ENCODE data around the gene NFX1. TPM values are rescaled to one million over a fixed set of nuclear protein-coding genes. Genes with fewer than 3 reads are reported as not detected.
"Not testable (repeated sequence)": the region's sequence is repeated elsewhere in the genome, so short reads cannot be mapped to it uniquely, and the experiment has no call there.

The NFX1 gene
- polyA plus RNA-seq, 3 donors: 10.2 to 16.7 (median 14.8) TPM

GRCh38 chr9:33295571-33295970 is 5.3 kb downstream of the NFX1 start:
- no peak overlapping the region for H3K27ac ChIP-seq (ENCODE audit: low read depth, low read length)

GRCh38 chr9:33297432-33297831 is 7.1 kb downstream of the NFX1 start:
- 31 to 47% (median 39%) methylated on average over 1 of the region's 1 CpG for WGBS, 3 donors

More at GRCh38 chr9:33295571-33295970, 5.3 kb downstream of the NFX1 start:
- WGBS, 3 donors: 84 to 94% (median 89%) methylated on average over 2 of the region's 2 CpGs

GRCh38 chr9:33300546-33300945 is 10.2 kb downstream of the NFX1 start:
- H3K27ac ChIP-seq (ENCODE audit: low read depth, low read length): no peak overlapping the region
- WGBS, 3 donors: 78 to 94% (median 86%) methylated on average over 2 of the region's 2 CpGs

More at GRCh38 chr9:33297432-33297831, 7.1 kb downstream of the NFX1 start:
- H3K27ac ChIP-seq (ENCODE audit: low read depth, low read length): no peak overlapping the region

- H3K27ac ChIP-seq (ENCODE audit: low read depth, low read length): no peak overlapping the region
- WGBS, 3 donors: 84 to 91% (median 89%) methylated on average over 1 of the region's 1 CpG
These were observed 14.0 kb downstream of the NFX1 start for GRCh38 chr9:33304362-33304761.

GRCh38 chr9:33306037-33306436 is 15.7 kb downstream of the NFX1 start:
- WGBS, 3 donors: 87 to 99% (median 88%) methylated on average over 3 of the region's 3 CpGs
- no peak overlapping the region for H3K27ac ChIP-seq (ENCODE audit: low read depth, low read length)

DNA sequence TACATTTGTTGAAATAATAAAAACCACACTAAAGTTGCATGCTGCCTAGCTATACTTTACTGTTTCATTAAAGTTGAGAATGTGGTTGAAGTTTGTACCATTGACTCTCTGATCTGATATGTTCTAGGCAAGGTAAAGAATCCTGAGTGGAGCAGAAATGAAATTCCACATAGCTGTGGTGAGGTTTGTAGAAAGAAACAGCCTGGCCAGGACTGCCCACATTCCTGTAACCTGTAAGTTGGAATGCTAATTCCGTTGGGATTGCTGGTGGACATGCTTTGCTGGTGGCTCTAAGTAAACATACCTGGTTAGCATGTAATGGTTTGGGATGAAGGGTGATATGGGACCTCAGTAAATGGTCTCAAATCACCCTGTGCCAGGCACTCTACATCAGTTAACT is 16.8 kb downstream of the NFX1 start:
- WGBS, 3 donors: 92 to 95% (median 93%) methylated on average over 1 of the region's 1 CpG
- H3K27ac ChIP-seq (ENCODE audit: low read depth, low read length): no peak overlapping the region

DNA sequence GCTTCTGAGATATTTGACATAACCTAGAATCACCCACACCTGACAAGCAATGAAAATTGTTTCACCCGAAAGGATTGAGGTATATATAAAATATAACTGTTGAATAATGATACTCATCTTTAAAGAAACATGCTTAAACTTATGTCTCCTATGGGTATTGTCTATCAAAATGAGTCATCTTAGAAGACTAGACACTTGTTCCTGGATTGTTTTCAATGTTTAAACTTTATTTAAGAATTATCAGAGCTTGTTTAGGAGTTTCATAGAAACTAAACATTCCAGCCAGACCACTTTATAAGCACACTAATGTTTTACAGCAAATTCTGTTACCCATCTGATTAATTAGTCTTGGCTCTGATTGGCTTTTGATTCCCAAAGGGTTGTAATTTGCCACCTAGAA is 19.6 kb downstream of the NFX1 start:
- H3K27ac ChIP-seq (ENCODE audit: low read depth, low read length): no peak overlapping the region
- WGBS, 3 donors: 89 to 97% (median 93%) methylated on average over 1 of the region's 1 CpG

DNA sequence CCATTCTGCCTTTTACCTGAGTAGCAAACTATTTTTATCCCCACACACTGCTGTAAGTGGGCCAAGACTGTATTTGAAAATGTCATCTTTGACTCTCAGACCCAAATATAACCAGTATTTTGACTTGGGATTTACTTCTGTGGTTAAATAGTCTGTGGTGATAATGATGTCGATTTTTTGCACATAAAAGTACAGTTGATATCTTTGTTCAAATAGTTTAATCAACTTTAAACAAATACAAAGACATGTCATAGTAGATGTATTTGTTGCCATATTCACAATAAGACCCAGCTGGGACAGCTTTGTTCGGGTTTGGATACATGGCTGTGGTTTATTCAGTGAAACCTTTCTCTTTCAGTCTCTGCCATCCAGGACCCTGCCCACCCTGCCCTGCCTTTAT is 20.4 kb downstream of the NFX1 start:
- H3K27ac ChIP-seq (ENCODE audit: low read depth, low read length): no peak overlapping the region
- 30 to 93% (median 90%) methylated on average over 2 of the region's 2 CpGs for WGBS, 3 donors

- WGBS, 3 donors: 89 to 94% (median 92%) methylated on average over 2 of the region's 2 CpGs
- H3K27ac ChIP-seq (ENCODE audit: low read depth, low read length): no peak overlapping the region
These were observed 21.6 kb downstream of the NFX1 start for GRCh38 chr9:33311953-33312352.

- H3K27ac ChIP-seq (ENCODE audit: low read depth, low read length): no peak overlapping the region
- WGBS, 3 donors: 57 to 89% (median 73%) methylated on average over 5 of the region's 5 CpGs
These were observed 25.1 kb downstream of the NFX1 start for GRCh38 chr9:33315371-33315770.

DNA sequence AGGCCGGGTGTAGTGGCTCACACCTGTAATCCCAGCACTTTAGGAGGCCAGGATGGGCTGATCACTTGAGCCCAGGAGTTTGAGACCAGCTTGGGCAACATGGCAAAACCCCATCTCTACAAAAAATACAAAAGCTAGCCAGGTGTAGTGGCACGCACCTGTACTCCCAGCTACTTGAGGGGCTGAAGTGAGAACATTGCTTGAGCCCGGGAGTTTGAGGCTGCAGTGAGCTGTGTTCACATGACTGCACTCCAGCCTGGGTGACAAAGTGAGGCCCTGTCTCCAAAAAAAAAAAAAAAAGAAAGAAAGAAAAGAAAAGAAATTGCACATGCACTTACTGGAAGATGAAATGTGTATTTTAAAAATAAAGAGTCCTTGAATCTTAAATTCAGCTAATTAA is 26.8 kb downstream of the NFX1 start:
- 93 to 97% (median 97%) methylated on average over 3 of the region's 3 CpGs for WGBS, 3 donors
- not testable (repeated sequence) for H3K27ac ChIP-seq (ENCODE audit: low read depth, low read length)

GRCh38 chr9:33318225-33318624 is 27.9 kb downstream of the NFX1 start:
- no peak overlapping the region for H3K27ac ChIP-seq (ENCODE audit: low read depth, low read length)
- WGBS, 3 donors: 80 to 89% (median 85%) methylated on average over 3 of the region's 3 CpGs

DNA sequence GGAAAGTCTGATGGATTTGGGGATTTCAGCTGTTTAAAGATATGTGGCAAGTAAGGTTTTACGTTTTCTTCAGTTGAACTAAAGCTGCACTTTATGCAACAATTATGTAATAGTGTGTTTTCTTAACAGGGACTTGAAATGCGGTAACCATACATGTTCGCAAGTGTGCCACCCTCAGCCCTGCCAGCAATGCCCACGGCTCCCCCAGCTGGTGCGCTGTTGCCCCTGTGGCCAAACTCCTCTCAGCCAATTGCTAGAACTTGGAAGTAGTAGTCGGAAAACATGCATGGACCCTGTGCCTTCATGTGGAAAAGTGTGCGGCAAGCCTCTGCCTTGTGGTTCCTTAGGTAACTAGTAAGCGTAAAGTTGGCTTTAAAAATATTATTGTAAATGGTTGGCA is 28.5 kb downstream of the NFX1 start:
- H3K27ac ChIP-seq (ENCODE audit: low read depth, low read length): no peak overlapping the region
- 62 to 96% (median 69%) methylated on average over 8 of the region's 8 CpGs for WGBS, 3 donors

DNA sequence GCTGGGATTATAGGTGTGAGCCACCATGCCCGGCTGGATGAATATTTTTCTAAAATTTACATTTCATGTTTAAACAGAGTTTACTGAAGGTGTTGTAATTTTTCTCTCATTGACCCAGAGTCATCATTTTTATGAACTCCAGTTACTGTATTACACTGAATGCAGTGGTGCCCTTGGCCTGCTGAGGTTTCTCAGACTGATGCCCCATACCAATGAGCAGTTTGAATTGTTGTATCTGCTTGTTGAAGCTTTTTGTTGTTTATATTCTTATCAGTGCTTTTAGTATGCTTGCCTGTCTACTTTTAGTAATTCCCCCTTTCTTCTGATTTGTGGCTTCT is 29.9 kb downstream of the NFX1 start:
- no peak overlapping the region for H3K27ac ChIP-seq (ENCODE audit: low read depth, low read length)
- WGBS, 3 donors: 74 to 96% (median 93%) methylated on average over 1 of the region's 1 CpG

DNA sequence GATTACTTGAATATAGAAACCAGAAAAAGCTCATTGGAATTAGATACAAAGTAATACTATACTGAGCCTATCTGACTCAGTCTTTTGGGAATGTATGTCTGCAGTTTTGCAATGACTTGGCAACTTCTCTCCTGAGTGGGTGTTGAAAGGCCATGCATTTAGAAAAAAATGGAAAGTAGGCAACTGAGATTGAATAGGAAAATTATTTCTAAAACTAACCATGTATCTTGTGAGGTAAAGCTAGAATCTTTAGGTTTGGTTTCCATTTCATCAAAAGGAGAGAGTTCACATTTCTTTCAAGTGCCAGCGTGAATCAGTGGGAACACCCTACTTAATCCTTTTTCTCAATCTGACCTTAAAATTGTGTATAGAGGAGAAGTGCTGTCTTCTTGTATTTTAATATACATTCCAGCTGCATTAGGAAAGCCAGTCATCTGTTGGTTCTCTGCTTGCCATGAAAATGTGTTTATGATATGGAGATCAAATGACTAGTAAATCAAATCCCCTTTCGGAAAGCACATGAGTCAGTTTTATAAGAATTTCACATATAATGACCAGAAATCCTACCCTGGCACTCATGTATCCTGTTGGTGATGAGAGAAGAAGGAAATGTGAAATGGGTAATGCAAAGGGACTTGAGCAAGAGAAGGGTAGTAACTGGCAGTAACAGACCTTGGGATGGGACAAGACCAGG is 30.4 kb downstream of the NFX1 start:
- no peak overlapping the region for H3K27ac ChIP-seq (ENCODE audit: low read depth, low read length)
- WGBS, 3 donors: 64 to 94% (median 70%) methylated on average over 2 of the region's 2 CpGs

- WGBS, 3 donors: 55 to 65% (median 59%) methylated on average over 4 of the region's 4 CpGs
These were observed 38.8 kb downstream of the NFX1 start for GRCh38 chr9:33329117-33329563.

GRCh38 chr9:33329979-33330378 is 39.7 kb downstream of the NFX1 start:
- H3K27ac ChIP-seq (ENCODE audit: low read depth, low read length): no peak overlapping the region
- 73 to 89% (median 75%) methylated on average over 5 of the region's 5 CpGs for WGBS, 3 donors

More at GRCh38 chr9:33329117-33329563, 38.8 kb downstream of the NFX1 start:
- H3K27ac ChIP-seq (ENCODE audit: low read depth, low read length): no peak overlapping the region

- 66 to 80% (median 75%) methylated on average over 3 of the region's 3 CpGs for WGBS, 3 donors
- H3K27ac ChIP-seq (ENCODE audit: low read depth, low read length): no peak overlapping the region
These were observed 41.1 kb downstream of the NFX1 start for GRCh38 chr9:33331377-33331891.

GRCh38 chr9:33332011-33332410 is 41.7 kb downstream of the NFX1 start:
- H3K27ac ChIP-seq (ENCODE audit: low read depth, low read length): no peak overlapping the region
- WGBS, 3 donors: 62 to 82% (median 76%) methylated on average over 2 of the region's 2 CpGs

DNA sequence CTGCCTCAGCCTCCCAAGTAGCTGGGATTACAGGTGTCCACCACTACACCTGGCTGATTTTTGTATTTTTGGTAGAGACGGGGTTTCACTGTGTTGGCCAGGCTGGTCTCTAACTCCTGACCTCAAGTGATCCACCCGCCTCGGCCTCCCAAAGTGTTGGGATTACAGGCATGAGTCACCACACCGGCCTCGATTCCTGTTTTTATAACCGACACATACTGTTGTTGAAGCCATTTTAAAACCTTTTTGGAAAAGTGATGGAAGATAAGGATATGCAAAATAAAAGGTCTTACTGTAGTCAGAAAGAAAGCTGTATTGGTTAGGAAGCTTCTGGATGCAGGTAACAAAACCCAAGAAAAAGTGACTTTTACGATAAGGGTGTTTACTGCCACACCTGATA is 42.6 kb downstream of the NFX1 start:
- not testable (repeated sequence) for H3K27ac ChIP-seq (ENCODE audit: low read depth, low read length)
- 96 to 97% (median 96%) methylated on average over 7 of the region's 7 CpGs for WGBS, 3 donors

Data from adipose tissue (tissue), 3 donors.